Stimulated activated naive CD8-positive, alpha-beta T cell treated with anti-CD3 and anti-CD28 coated beads, Interleukin-15, Interleukin-2, amounts not matched to agents 100 U/mL and 50 U/mL, for 24 hours (primary cell): ENCODE measurements around the gene VPS11.

ENCODE experiments used
- ATAC-seq: fragments of 150-1000 bp; cut with Tn5 transposase; one replicate; pipeline ENCODE4 v1.10.0; 2021
- DNase-seq: peaks from one replicate; pipeline ENCODE4 v3.0.0; 2021

VPS11 gene

DNA sequence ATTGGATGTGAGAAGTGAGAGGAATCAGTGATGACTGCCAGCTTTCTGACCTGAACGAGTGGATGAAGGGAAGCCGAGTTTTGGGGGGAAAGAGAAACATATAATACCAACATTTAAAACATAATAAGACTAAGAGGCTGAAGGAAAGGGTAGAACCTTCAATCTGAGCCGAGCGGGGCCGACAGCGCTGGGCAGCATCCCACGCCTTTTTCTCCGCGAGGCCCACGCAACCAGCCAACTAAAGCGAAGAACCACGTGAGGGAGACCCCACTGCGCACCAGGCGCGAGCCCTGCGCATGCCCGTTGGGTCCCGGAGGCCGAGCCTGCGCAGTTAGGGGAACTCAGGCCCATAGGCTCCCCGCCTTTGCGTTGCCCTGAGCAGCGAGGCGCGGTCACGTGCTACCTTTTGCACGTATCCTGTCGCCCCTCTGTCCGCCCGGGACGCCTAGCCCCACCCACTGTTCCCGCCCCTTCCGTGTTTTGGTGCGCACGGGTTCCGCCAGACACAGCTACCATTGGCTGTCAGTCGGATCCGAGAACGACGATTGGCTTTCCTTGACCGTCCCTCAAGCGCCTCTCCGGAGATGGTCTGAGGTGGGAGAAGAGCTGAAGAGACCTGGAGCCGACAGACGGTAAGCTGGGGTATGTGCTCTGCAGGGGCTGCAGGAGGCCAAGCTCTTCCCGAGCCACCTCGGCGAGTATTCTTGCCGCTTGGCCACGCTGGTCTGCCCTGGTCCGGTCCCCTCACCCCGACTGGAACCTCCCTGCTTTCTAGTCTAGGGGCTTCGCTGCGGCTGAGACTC, 53.6 kb downstream of the VPS11 start, which contains the start of gene HINFP:
HINFP (plus strand) TSS at position 573 of the 803 bp plus-strand sequence. CDS start 5,365 bp downstream, outside the sequence.
- peak; percentile 100 for DNase-seq
- ATAC-seq, result peak; percentile 99

GRCh38 chr11:119121811-119122124, 54.1 kb downstream of the VPS11 start:
- DNase-seq, result no peak

DNA sequence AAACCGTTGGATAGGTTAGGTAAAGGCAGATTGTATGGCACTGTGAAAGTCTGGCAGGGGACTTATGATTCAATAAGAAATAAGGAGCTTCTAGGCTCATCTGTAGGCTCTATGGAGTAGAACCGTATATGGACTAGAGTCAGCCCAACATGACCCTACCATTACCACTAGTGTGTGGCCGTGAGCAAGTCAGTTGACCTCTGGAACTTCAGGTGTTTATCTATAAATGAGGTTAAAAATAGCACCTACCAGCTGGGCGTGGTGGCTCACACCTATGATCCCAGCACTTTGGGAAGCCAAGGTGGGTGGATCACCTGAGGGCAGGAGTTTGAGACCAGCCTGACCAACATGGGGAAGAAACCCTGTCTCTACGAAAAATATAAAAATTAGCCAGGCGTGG, 58.2 kb downstream of the VPS11 start:
- ATAC-seq, result no peak
- no peak for DNase-seq

More at GRCh38 chr11:119121811-119122124, 54.1 kb downstream of the VPS11 start:
- no peak for ATAC-seq

- ATAC-seq, result peak; percentile 49
- no peak for DNase-seq
These were observed 59.2 kb downstream of the VPS11 start for GRCh38 chr11:119126675-119127268.

DNA sequence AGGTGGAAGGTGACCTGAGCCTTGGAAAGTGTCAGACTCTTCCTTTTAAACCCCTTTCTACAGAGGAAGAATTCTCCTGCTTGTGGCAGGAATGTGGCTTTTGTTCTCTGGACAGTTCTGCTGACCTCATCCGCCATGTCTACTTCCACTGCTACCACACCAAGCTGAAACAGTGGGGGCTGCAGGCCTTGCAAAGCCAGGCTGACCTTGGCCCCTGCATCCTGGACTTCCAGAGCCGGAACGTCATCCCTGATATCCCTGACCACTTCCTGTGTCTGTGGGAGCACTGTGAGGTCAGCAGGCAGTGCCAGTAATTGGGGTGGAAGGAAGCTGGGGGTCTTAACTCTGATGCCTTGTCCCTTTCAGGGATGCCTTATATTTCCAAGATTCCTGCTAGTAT, 63.0 kb downstream of the VPS11 start:
- DNase-seq, result no peak
- ATAC-seq, result no peak
